ENCODE data around the gene ZNF827. TPM values are rescaled to one million over a fixed set of nuclear protein-coding genes. Genes with fewer than 3 reads are reported as not detected.
"Not testable (repeated sequence)": the region's sequence is repeated elsewhere in the genome, so short reads cannot be mapped to it uniquely, and the experiment has no call there.

ZNF827 gene
- total and polyA plus RNA-seq, 2 experiments from 2014 or later: 7.8 to 17.5 TPM

- DNase-seq (ENCODE audit: low spot score): no peak
- Histone ChIP-seq H2AFZ (no peak overlapping the region), H3K27ac (no peak overlapping the region), H3K27me3 (no peaks in the 10 kb centered on the region), H3K36me3 (replicated peaks; ENCODE audit: insufficient read depth, low read depth) (no peaks in the 10 kb centered on the region), H3K79me2 (no peaks in the 10 kb centered on the region), H3K4me3 (no peak overlapping the region), H3K4me2 (no peak overlapping the region), H3K4me1 (ENCODE audit: insufficient read depth) (no peaks in the 10 kb centered on the region), H3K9me2 (replicated peaks; ENCODE audit: insufficient read depth) (no peaks in the 10 kb centered on the region), H4K20me1 (ENCODE audit: insufficient read depth, poor library complexity, severe bottlenecking) (no peaks in the 10 kb centered on the region), H3K9me3 (ENCODE audit: low read depth) (no peaks in the 10 kb centered on the region)
- no peak for TF ChIP-seq CTCF (IDR thresholded peaks at IDR 0.05; ENCODE audit: poor library complexity)
- no peak for TF ChIP-seq EZH2 (IDR thresholded peaks at IDR 0.05; ENCODE audit: borderline replicate concordance)
- TF ChIP-seq EZH2phosphoT487 (IDR thresholded peaks at IDR 0.05; ENCODE audit: low read depth, severe bottlenecking, unreplicated experiment): no peak
- 100% methylated on average over 3 of the region's 3 CpGs for WGBS (ENCODE audit: low lambda C conversion rate, missing lambda C conversion rate)
Observed at GRCh38 chr4:145840801-145841200, 97.8 kb downstream of the ZNF827 start.

DNA sequence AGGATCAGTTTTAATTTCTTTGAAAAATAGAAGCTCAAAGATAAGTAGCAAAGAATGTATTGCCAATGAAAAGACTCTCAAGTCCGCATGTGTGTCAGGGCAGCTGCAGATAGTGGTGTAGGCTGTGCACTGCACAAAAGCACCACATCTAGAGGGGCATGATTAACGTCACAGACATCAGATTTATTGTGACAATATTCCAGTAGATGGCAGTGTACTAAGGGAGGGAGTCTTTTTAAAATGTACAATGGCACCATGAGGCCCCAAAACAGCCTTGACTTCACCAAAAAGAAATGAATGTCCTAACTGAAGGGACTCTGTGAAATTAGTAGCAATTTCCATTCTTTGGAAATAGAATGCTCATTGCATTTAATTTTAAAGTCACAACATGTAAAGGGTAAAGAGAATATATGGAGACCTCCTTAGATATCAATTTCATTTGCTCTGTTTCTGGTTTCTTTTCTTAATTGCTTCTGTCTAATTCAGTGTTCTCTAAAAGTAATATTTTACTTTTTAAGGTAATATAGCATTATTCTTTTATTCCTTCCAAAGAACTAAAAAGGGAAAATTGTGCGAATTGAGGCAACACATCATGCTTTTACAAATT is 98.4 kb downstream of the ZNF827 start:
- H3K4me1 ChIP-seq (ENCODE audit: insufficient read depth): no peaks in the 10 kb centered on the region
- no peak overlapping the region for H3K27ac ChIP-seq
- no peaks in the 10 kb centered on the region for H3K36me3 ChIP-seq (replicated peaks; ENCODE audit: insufficient read depth, low read depth)
- 69% methylated on average over 3 of the region's 3 CpGs for WGBS (ENCODE audit: low lambda C conversion rate, missing lambda C conversion rate)
- no peak overlapping the region for H3K4me3 ChIP-seq
- no peaks in the 10 kb centered on the region for H3K9me3 ChIP-seq (ENCODE audit: low read depth)
- TF ChIP-seq EZH2 (IDR thresholded peaks at IDR 0.05; ENCODE audit: borderline replicate concordance): no peak
- TF ChIP-seq CTCF (IDR thresholded peaks at IDR 0.05; ENCODE audit: poor library complexity): peak; percentile 43
- peak; percentile 33 for DNase-seq (ENCODE audit: low spot score)
- H4K20me1 ChIP-seq (ENCODE audit: insufficient read depth, poor library complexity, severe bottlenecking): no peaks in the 10 kb centered on the region
- no peaks in the 10 kb centered on the region for H3K27me3 ChIP-seq
- no peak overlapping the region for H2AFZ ChIP-seq
- no peaks in the 10 kb centered on the region for H3K79me2 ChIP-seq
- H3K9me2 ChIP-seq (replicated peaks; ENCODE audit: insufficient read depth): no peaks in the 10 kb centered on the region
- H3K4me2 ChIP-seq: no peak overlapping the region

- Histone ChIP-seq H3K79me2 (no peaks in the 10 kb centered on the region), H2AFZ (no peak overlapping the region), H3K4me1 (ENCODE audit: insufficient read depth) (no peaks in the 10 kb centered on the region), H3K27ac (no peak overlapping the region), H3K4me2 (no peak overlapping the region), H4K20me1 (ENCODE audit: insufficient read depth, poor library complexity, severe bottlenecking) (no peaks in the 10 kb centered on the region), H3K4me3 (no peak overlapping the region), H3K9me3 (ENCODE audit: low read depth) (no peaks in the 10 kb centered on the region), H3K36me3 (replicated peaks; ENCODE audit: insufficient read depth, low read depth) (no peaks in the 10 kb centered on the region), H3K9me2 (replicated peaks; ENCODE audit: insufficient read depth) (no peaks in the 10 kb centered on the region), H3K27me3 (no peaks in the 10 kb centered on the region)
- 86% methylated on average over 10 of the region's 10 CpGs for WGBS (ENCODE audit: low lambda C conversion rate, missing lambda C conversion rate)
- no peak for DNase-seq (ENCODE audit: low spot score)
- TF ChIP-seq CTCF (IDR thresholded peaks at IDR 0.05; ENCODE audit: poor library complexity) (no peak), EZH2 (IDR thresholded peaks at IDR 0.05; ENCODE audit: borderline replicate concordance) (no peak), EZH2phosphoT487 (IDR thresholded peaks at IDR 0.05; ENCODE audit: low read depth, severe bottlenecking, unreplicated experiment) (no peak)
Observed at GRCh38 chr4:145839151-145839550, 99.5 kb downstream of the ZNF827 start.

- not testable (repeated sequence) for H4K20me1 ChIP-seq (ENCODE audit: insufficient read depth, poor library complexity, severe bottlenecking); H3K4me2 ChIP-seq; H3K4me3 ChIP-seq; H3K9me2 ChIP-seq (replicated peaks; ENCODE audit: insufficient read depth); H2AFZ ChIP-seq; H3K4me1 ChIP-seq (ENCODE audit: insufficient read depth); DNase-seq (ENCODE audit: low spot score); H3K36me3 ChIP-seq (replicated peaks; ENCODE audit: insufficient read depth, low read depth); H3K9me3 ChIP-seq (ENCODE audit: low read depth); H3K27ac ChIP-seq; H3K27me3 ChIP-seq; H3K79me2 ChIP-seq
- 98% methylated on average over 4 of the region's 4 CpGs for WGBS (ENCODE audit: low lambda C conversion rate, missing lambda C conversion rate)
Observed at GRCh38 chr4:145832384-145832783, 106.2 kb downstream of the ZNF827 start.
